Pancreas (tissue), 10 donors: ENCODE measurements around the gene LAMB1. TPM values are rescaled to one million over a fixed set of nuclear protein-coding genes. Genes with fewer than 3 reads are reported as not detected.
"Not testable (repeated sequence)": the region's sequence is repeated elsewhere in the genome, so short reads cannot be mapped to it uniquely, and the experiment has no call there.

Experiments
- ATAC-seq, 4 donors: fragments of 200-7000 bp; cut with Tn5 transposase; one replicate each; pipeline versions ENCODE4 v1.8.0 to v1.9.1; 2020; ENCODE audit warnings: mild to moderate bottlenecking in 4 of 4, moderate library complexity in 4 of 4
- DNase-seq, 6 donors: peaks; one replicate each; pipeline ENCODE4 v3.0.0-alpha.2; 2020
- FAIRE-seq: peaks from 2 replicates; lab custom pipeline; 2012; peaks lifted over from hg19 to GRCh38; lab: Jason Lieb, UNC
- H3K27ac ChIP-seq, 4 donors: fragments of 200-600 bp; sonication (generic); 1 replicate in 3 of 4; 2 replicates in 1 of 4; pipeline versions ENCODE4 v1.5.0 to v1.8.0; 2020
- H3K27me3 ChIP-seq, 4 donors: fragments of 200-600 bp; one replicate each; pipeline ENCODE4 v1.8.0; 2021
- H3K36me3 ChIP-seq, 3 donors: fragments of 200-600 bp; sonication (generic) in 1 of 3; one replicate each; pipeline versions ENCODE4 v1.5.0 to v1.8.0; 2020 to 2021
- H3K4me1 ChIP-seq, 3 donors: fragments of 200-600 bp; one replicate each; pipeline ENCODE4 v1.8.0; 2021
- H3K4me3 ChIP-seq, 4 donors: fragments of 200-600 bp; sonication (generic) in 2 of 4; one replicate each; pipeline versions ENCODE4 v1.5.0 to v1.8.0; 2020 to 2021
- H3K9me3 ChIP-seq, 4 donors: fragments of 200-600 bp; one replicate each; pipeline ENCODE4 v1.8.0; 2021
- CTCF ChIP-seq, 4 donors: fragments of 200-600 bp; sonication (generic) in 3 of 4; IDR thresholded peaks; one replicate each; pipeline versions ENCODE4 v1.5.0 to v1.8.0; 2021; ENCODE audit warnings: antibody characterized with exemption in 4 of 4
- WGBS, 2 donors: extraction: QIAGEN DNeasy Blood & Tissue Kit; methylation state at CpG; one replicate each; pipeline ENCODE4 v1.1.7; 2013; 5-methylcytosine and 5-hydroxymethylcytosine counted together
- intact Hi-C, 3 donors: fragments of 100-400 bp; cut with DNase I; formaldehyde crosslinking; loops; one replicate each; pipeline versions ENCODE4 v1.11.1 to v1.14.2; 2022
- polyA plus RNA-seq, 2 donors: library from polyadenylated mRNA; stranded (reverse); fragments of 200-250 nt; gene quantifications; one replicate each; pipeline ENCODE4 v1.2.3, GENCODE V29; 2013
- total RNA-seq, 6 donors: library from RNA; stranded (reverse); fragmentation: NEBNext Ultra II Directional in 4 of 6; extraction: Animal tissue kit (Norgen Biotek cat#: 25700) in 4 of 6; gene quantifications; one replicate each; pipeline versions ENCODE4 v1.2.1 to v1.2.4, GENCODE V29; 2021 to 2023
- donor health status: healthy with polysubstance abuse.
- donor health status: DM: no; HTN: no; CAD: no; lungs with moderate emphysema.
- donor health status: DM: no; HTN: no; CAD: no.
- donor health status: control.
- donor health status: control.
- donor health status: Bipolar disorder and iron deficiency.
- donor health status: DM: yes; HTN: yes; CAD: no.
- donor health status: DM: no; HTN: no; CAD: no.
- donor health status: DM: no; HTN: no; CAD: no.
- donor health status: DM: yes; HTN: yes; CAD: no.

The LAMB1 gene
- total and polyA plus RNA-seq, 8 donors, result 25.5 to 169 (median 106) TPM

DNA sequence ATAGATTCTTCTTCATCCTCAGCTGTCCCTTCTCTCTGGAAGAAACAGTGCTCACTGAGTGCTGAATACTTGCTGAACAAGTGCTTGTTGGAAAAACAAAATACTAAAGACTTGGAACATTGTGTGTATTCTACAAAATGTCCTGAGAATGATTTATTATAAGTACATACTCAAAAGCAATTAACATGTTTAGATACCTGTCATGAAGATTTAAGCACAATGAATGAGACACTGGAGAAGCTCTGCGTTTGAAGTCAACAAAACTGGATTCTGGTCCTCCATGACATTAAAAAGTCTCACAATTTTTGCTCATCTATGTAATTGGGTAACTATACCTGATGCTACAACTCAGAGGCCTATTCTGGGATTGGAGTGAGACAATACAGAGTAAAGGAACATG is 34.8 kb upstream of the LAMB1 start:
- no peak for TF ChIP-seq CTCF (IDR thresholded peaks at IDR 0.05)
- FAIRE-seq, result no peak
- Histone ChIP-seq H3K27ac (no peak overlapping the region), H3K36me3 (no peaks in the 10 kb centered on the region), H3K27me3 (no peaks in the 10 kb centered on the region), H3K9me3 (no peaks in the 10 kb centered on the region), H3K4me1 (peaks cover 0 to 14% (median 10%) of the 10 kb centered on the region in 3 donors), H3K4me3 (no peak overlapping the region)
- 70 to 74% methylated on average over 1 of the region's 1 CpG for WGBS, 2 donors
- intact Hi-C loops, result no loop called here
- no peak for DNase-seq
- ATAC-seq, result no peak

- DNase-seq, result no peak
- Histone ChIP-seq H3K4me3 (no peak overlapping the region), H3K4me1 (peaks cover 0 to 14% (median 10%) of the 10 kb centered on the region in 3 donors), H3K36me3 (no peaks in the 10 kb centered on the region), H3K27ac (no peak overlapping the region), H3K27me3 (no peaks in the 10 kb centered on the region), H3K9me3 (no peaks in the 10 kb centered on the region)
- 72 to 78% methylated on average over 3 of the region's 3 CpGs for WGBS, 2 donors
- no peak for ATAC-seq
- no peak for FAIRE-seq
- TF ChIP-seq CTCF (IDR thresholded peaks at IDR 0.05), result no peak
- intact Hi-C loops, result no loop called here
Observed at GRCh38 chr7:108037140-108037539, 34.2 kb upstream of the LAMB1 start.

- peak in 2 of 4 donors; percentile 47 to 56 for ATAC-seq
- no peak for FAIRE-seq
- DNase-seq, result no peak
Observed at GRCh38 chr7:108034586-108034985, 31.6 kb upstream of the LAMB1 start.

GRCh38 chr7:108033776-108034497 is 31.0 kb upstream of the LAMB1 start:
- Histone ChIP-seq H3K36me3 (no peaks in the 10 kb centered on the region), H3K4me1 (peaks cover 0 to 14% (median 10%) of the 10 kb centered on the region in 3 donors), H3K27me3 (no peaks in the 10 kb centered on the region), H3K9me3 (no peaks in the 10 kb centered on the region), H3K27ac (peak overlapping the region in 1 of 4 donors; percentile 15), H3K4me3 (no peak overlapping the region)
- TF ChIP-seq CTCF (IDR thresholded peaks at IDR 0.05), result no peak
- intact Hi-C loops, result no loop called here
- WGBS, 2 donors, result 46 to 55% methylated on average over 5 of the region's 5 CpGs
- no peak for DNase-seq
- no peak for FAIRE-seq
- peak in 2 of 4 donors; percentile 57 to 62 for ATAC-seq

More at GRCh38 chr7:108034586-108034985, 31.6 kb upstream of the LAMB1 start:
- Histone ChIP-seq H3K27me3 (no peaks in the 10 kb centered on the region), H3K4me1 (peaks cover 0 to 14% (median 10%) of the 10 kb centered on the region in 3 donors), H3K9me3 (no peaks in the 10 kb centered on the region), H3K36me3 (no peaks in the 10 kb centered on the region), H3K4me3 (no peak overlapping the region), H3K27ac (peak overlapping the region in 1 of 4 donors; percentile 15)
- TF ChIP-seq CTCF (IDR thresholded peaks at IDR 0.05), result no peak
- intact Hi-C loops, result no loop called here
- WGBS, 2 donors, result 46 to 54% methylated on average over 2 of the region's 2 CpGs

GRCh38 chr7:108033309-108033708 is 30.3 kb upstream of the LAMB1 start:
- intact Hi-C loops, H3K27me3 ChIP-seq, ATAC-seq, H3K36me3 ChIP-seq, H3K4me3 ChIP-seq, DNase-seq, H3K27ac ChIP-seq, H3K9me3 ChIP-seq, FAIRE-seq: not testable (repeated sequence)
- H3K4me1 ChIP-seq, result peaks cover 0 to 14% (median 10%) of the 10 kb centered on the region in 3 donors
- 88 to 91% methylated on average over 8 of the region's 8 CpGs for WGBS, 2 donors
